ENCODE data around the gene MRTFB.
"Not testable (repeated sequence)": the region's sequence is repeated elsewhere in the genome, so short reads cannot be mapped to it uniquely, and the experiment has no call there.

The MRTFB gene

GRCh38 chr16:14181371-14182050 is 110.4 kb downstream of the MRTFB start:
- H3K27ac ChIP-seq (ENCODE audit: low read depth in 2 of 2, low read length in 2 of 2) = no peak overlapping the region
- no peak overlapping the region for H3K9ac ChIP-seq (ENCODE audit: low read depth in 1 of 2, low read length in 2 of 2)
- no peaks in the 10 kb centered on the region for H3K4me1 ChIP-seq (ENCODE audit: control insufficient read depth in 2 of 2, insufficient read depth in 2 of 2, low read length in 2 of 2)
- H3K27me3 ChIP-seq (ENCODE audit: control insufficient read depth in 2 of 2, insufficient read depth in 2 of 2, low read length in 2 of 2) = no peaks in the 10 kb centered on the region
- H3K36me3 ChIP-seq (ENCODE audit: control insufficient read depth in 2 of 2, insufficient read depth in 2 of 2, low read length in 2 of 2) = no peaks in the 10 kb centered on the region
- no peaks in the 10 kb centered on the region for H3K9me3 ChIP-seq (ENCODE audit: control insufficient read depth in 2 of 2, low read length in 2 of 2)
- no peak overlapping the region for H3K4me3 ChIP-seq (ENCODE audit: low read length in 2 of 2)

GRCh38 chr16:14182999-14183398 is 111.9 kb downstream of the MRTFB start:
- H3K9me3 ChIP-seq (ENCODE audit: control insufficient read depth in 2 of 2, low read length in 2 of 2) = no peaks in the 10 kb centered on the region
- H3K4me3 ChIP-seq (ENCODE audit: low read length in 2 of 2) = no peak overlapping the region
- H3K36me3 ChIP-seq (ENCODE audit: control insufficient read depth in 2 of 2, insufficient read depth in 2 of 2, low read length in 2 of 2) = no peaks in the 10 kb centered on the region
- no peaks in the 10 kb centered on the region for H3K4me1 ChIP-seq (ENCODE audit: control insufficient read depth in 2 of 2, insufficient read depth in 2 of 2, low read length in 2 of 2)
- H3K27ac ChIP-seq (ENCODE audit: low read depth in 2 of 2, low read length in 2 of 2) = no peak overlapping the region
- no peaks in the 10 kb centered on the region for H3K27me3 ChIP-seq (ENCODE audit: control insufficient read depth in 2 of 2, insufficient read depth in 2 of 2, low read length in 2 of 2)
- H3K9ac ChIP-seq (ENCODE audit: low read depth in 1 of 2, low read length in 2 of 2) = no peak overlapping the region

- not testable (repeated sequence) for H3K36me3 ChIP-seq (ENCODE audit: control insufficient read depth in 2 of 2, insufficient read depth in 2 of 2, low read length in 2 of 2); H3K27ac ChIP-seq (ENCODE audit: low read depth in 2 of 2, low read length in 2 of 2); H3K4me3 ChIP-seq (ENCODE audit: low read length in 2 of 2); H3K9me3 ChIP-seq (ENCODE audit: control insufficient read depth in 2 of 2, low read length in 2 of 2); H3K9ac ChIP-seq (ENCODE audit: low read depth in 1 of 2, low read length in 2 of 2); H3K4me1 ChIP-seq (ENCODE audit: control insufficient read depth in 2 of 2, insufficient read depth in 2 of 2, low read length in 2 of 2); H3K27me3 ChIP-seq (ENCODE audit: control insufficient read depth in 2 of 2, insufficient read depth in 2 of 2, low read length in 2 of 2)
Measured at GRCh38 chr16:14183962-14184361, 112.8 kb downstream of the MRTFB start.

GRCh38 chr16:14186007-14186794 is 115.1 kb downstream of the MRTFB start:
- Histone ChIP-seq H3K4me1 (ENCODE audit: control insufficient read depth in 2 of 2, insufficient read depth in 2 of 2, low read length in 2 of 2) (no peaks in the 10 kb centered on the region), H3K27me3 (ENCODE audit: control insufficient read depth in 2 of 2, insufficient read depth in 2 of 2, low read length in 2 of 2) (no peaks in the 10 kb centered on the region), H3K27ac (ENCODE audit: low read depth in 2 of 2, low read length in 2 of 2) (peak overlapping the region in 1 of 2 donors; percentile 41), H3K4me3 (ENCODE audit: low read length in 2 of 2) (peak overlapping the region; percentile 39 to 49), H3K9ac (ENCODE audit: low read depth in 1 of 2, low read length in 2 of 2) (no peak overlapping the region), H3K36me3 (ENCODE audit: control insufficient read depth in 2 of 2, insufficient read depth in 2 of 2, low read length in 2 of 2) (no peaks in the 10 kb centered on the region), H3K9me3 (ENCODE audit: control insufficient read depth in 2 of 2, low read length in 2 of 2) (no peaks in the 10 kb centered on the region)

GRCh38 chr16:14186795-14187221 is 115.7 kb downstream of the MRTFB start:
- no peaks in the 10 kb centered on the region for H3K9me3 ChIP-seq (ENCODE audit: control insufficient read depth in 2 of 2, low read length in 2 of 2)
- H3K36me3 ChIP-seq (ENCODE audit: control insufficient read depth in 2 of 2, insufficient read depth in 2 of 2, low read length in 2 of 2) = no peaks in the 10 kb centered on the region
- H3K9ac ChIP-seq (ENCODE audit: low read depth in 1 of 2, low read length in 2 of 2) = no peak overlapping the region
- peak overlapping the region; percentile 39 to 49 for H3K4me3 ChIP-seq (ENCODE audit: low read length in 2 of 2)
- no peaks in the 10 kb centered on the region for H3K4me1 ChIP-seq (ENCODE audit: control insufficient read depth in 2 of 2, insufficient read depth in 2 of 2, low read length in 2 of 2)
- no peaks in the 10 kb centered on the region for H3K27me3 ChIP-seq (ENCODE audit: control insufficient read depth in 2 of 2, insufficient read depth in 2 of 2, low read length in 2 of 2)
- peak overlapping the region in 1 of 2 donors; percentile 41 for H3K27ac ChIP-seq (ENCODE audit: low read depth in 2 of 2, low read length in 2 of 2)

GRCh38 chr16:14187517-14188338 is 116.6 kb downstream of the MRTFB start:
- H3K36me3 ChIP-seq (ENCODE audit: control insufficient read depth in 2 of 2, insufficient read depth in 2 of 2, low read length in 2 of 2) = no peaks in the 10 kb centered on the region
- no peaks in the 10 kb centered on the region for H3K9me3 ChIP-seq (ENCODE audit: control insufficient read depth in 2 of 2, low read length in 2 of 2)
- no peak overlapping the region for H3K9ac ChIP-seq (ENCODE audit: low read depth in 1 of 2, low read length in 2 of 2)
- no peaks in the 10 kb centered on the region for H3K27me3 ChIP-seq (ENCODE audit: control insufficient read depth in 2 of 2, insufficient read depth in 2 of 2, low read length in 2 of 2)
- no peak overlapping the region for H3K27ac ChIP-seq (ENCODE audit: low read depth in 2 of 2, low read length in 2 of 2)
- peak overlapping the region in 1 of 2 donors; percentile 49 for H3K4me3 ChIP-seq (ENCODE audit: low read length in 2 of 2)
- no peaks in the 10 kb centered on the region for H3K4me1 ChIP-seq (ENCODE audit: control insufficient read depth in 2 of 2, insufficient read depth in 2 of 2, low read length in 2 of 2)

GRCh38 chr16:14193316-14193871 is 122.3 kb downstream of the MRTFB start:
- H3K4me3 ChIP-seq (ENCODE audit: low read length in 2 of 2) = peak overlapping the region in 1 of 2 donors; percentile 23
- H3K9ac ChIP-seq (ENCODE audit: low read depth in 1 of 2, low read length in 2 of 2) = peak overlapping the region in 1 of 2 donors; percentile 11

GRCh38 chr16:14194721-14195120 is 123.6 kb downstream of the MRTFB start:
- Histone ChIP-seq H3K9ac (ENCODE audit: low read depth in 1 of 2, low read length in 2 of 2) (no peak overlapping the region), H3K27ac (ENCODE audit: low read depth in 2 of 2, low read length in 2 of 2) (no peak overlapping the region), H3K9me3 (ENCODE audit: control insufficient read depth in 2 of 2, low read length in 2 of 2) (no peaks in the 10 kb centered on the region), H3K27me3 (ENCODE audit: control insufficient read depth in 2 of 2, insufficient read depth in 2 of 2, low read length in 2 of 2) (no peaks in the 10 kb centered on the region), H3K4me3 (ENCODE audit: low read length in 2 of 2) (no peak overlapping the region), H3K36me3 (ENCODE audit: control insufficient read depth in 2 of 2, insufficient read depth in 2 of 2, low read length in 2 of 2) (no peaks in the 10 kb centered on the region), H3K4me1 (ENCODE audit: control insufficient read depth in 2 of 2, insufficient read depth in 2 of 2, low read length in 2 of 2) (no peaks in the 10 kb centered on the region)

More at GRCh38 chr16:14193316-14193871, 122.3 kb downstream of the MRTFB start:
- Histone ChIP-seq H3K27me3 (ENCODE audit: control insufficient read depth in 2 of 2, insufficient read depth in 2 of 2, low read length in 2 of 2) (no peaks in the 10 kb centered on the region), H3K9me3 (ENCODE audit: control insufficient read depth in 2 of 2, low read length in 2 of 2) (no peaks in the 10 kb centered on the region), H3K4me1 (ENCODE audit: control insufficient read depth in 2 of 2, insufficient read depth in 2 of 2, low read length in 2 of 2) (no peaks in the 10 kb centered on the region), H3K36me3 (ENCODE audit: control insufficient read depth in 2 of 2, insufficient read depth in 2 of 2, low read length in 2 of 2) (no peaks in the 10 kb centered on the region), H3K27ac (ENCODE audit: low read depth in 2 of 2, low read length in 2 of 2) (peak overlapping the region in 1 of 2 donors; percentile 34)

- Histone ChIP-seq H3K27me3 (ENCODE audit: control insufficient read depth in 2 of 2, insufficient read depth in 2 of 2, low read length in 2 of 2) (no peaks in the 10 kb centered on the region), H3K9ac (ENCODE audit: low read depth in 1 of 2, low read length in 2 of 2) (no peak overlapping the region), H3K9me3 (ENCODE audit: control insufficient read depth in 2 of 2, low read length in 2 of 2) (no peaks in the 10 kb centered on the region), H3K27ac (ENCODE audit: low read depth in 2 of 2, low read length in 2 of 2) (no peak overlapping the region), H3K4me3 (ENCODE audit: low read length in 2 of 2) (no peak overlapping the region), H3K36me3 (ENCODE audit: control insufficient read depth in 2 of 2, insufficient read depth in 2 of 2, low read length in 2 of 2) (no peaks in the 10 kb centered on the region), H3K4me1 (ENCODE audit: control insufficient read depth in 2 of 2, insufficient read depth in 2 of 2, low read length in 2 of 2) (no peaks in the 10 kb centered on the region)
Measured at GRCh38 chr16:14196011-14196410, 124.9 kb downstream of the MRTFB start.

Measured in mucosa of rectum (tissue), 2 donors.